ENCODE results near the gene ABCC1.

ABCC1 gene

GRCh38 chr16:15960124-15960971, 10.9 kb downstream of the ABCC1 start:
- no peak for TF ChIP-seq CTCF (IDR thresholded peaks at IDR 0.05; ENCODE audit: low read depth, low read length, missing control alignments)
- H3K4me3 ChIP-seq (replicated peaks; ENCODE audit: low read depth, low read length) = no peak overlapping the region
- no peak for DNase-seq (ENCODE audit: extremely low read depth, low read depth)

GRCh38 chr16:15961060-15961511, 11.7 kb downstream of the ABCC1 start:
- no peak for DNase-seq (ENCODE audit: extremely low read depth, low read depth)
- no peak for TF ChIP-seq CTCF (IDR thresholded peaks at IDR 0.05; ENCODE audit: low read depth, low read length, missing control alignments)
- no peak overlapping the region for H3K4me3 ChIP-seq (replicated peaks; ENCODE audit: low read depth, low read length)

DNA sequence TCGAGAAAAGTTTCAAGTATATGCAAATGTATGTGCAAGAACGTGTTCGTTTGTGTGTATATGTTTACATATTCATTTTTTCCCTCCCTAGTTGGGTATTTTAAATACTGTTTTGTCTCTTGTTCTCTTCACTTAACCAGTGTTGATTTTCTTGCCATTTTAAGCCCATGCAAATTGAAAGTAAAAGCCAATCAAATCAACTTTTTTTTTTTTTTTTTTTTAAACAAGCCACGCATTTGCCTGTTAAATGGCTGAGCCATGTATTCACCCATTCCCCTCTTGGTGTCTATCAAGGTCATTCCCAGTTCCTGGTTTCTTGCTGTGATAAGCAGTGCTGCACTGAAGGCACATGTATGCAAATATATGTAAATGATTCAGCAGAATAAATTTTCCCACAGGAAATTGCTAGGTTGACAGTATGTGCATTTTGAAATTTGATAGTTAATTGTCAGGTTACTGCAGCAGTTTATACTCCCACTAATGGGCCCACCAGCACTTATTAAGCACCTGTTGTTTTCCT, 12.2 kb downstream of the ABCC1 start:
- no peak for DNase-seq (ENCODE audit: extremely low read depth, low read depth)
- TF ChIP-seq CTCF (IDR thresholded peaks at IDR 0.05; ENCODE audit: low read depth, low read length, missing control alignments) = no peak
- no peak overlapping the region for H3K4me3 ChIP-seq (replicated peaks; ENCODE audit: low read depth, low read length)

- no peak for DNase-seq (ENCODE audit: extremely low read depth, low read depth)
- no peak for TF ChIP-seq CTCF (IDR thresholded peaks at IDR 0.05; ENCODE audit: low read depth, low read length, missing control alignments)
- no peak overlapping the region for H3K4me3 ChIP-seq (replicated peaks; ENCODE audit: low read depth, low read length)
Observed at GRCh38 chr16:15963307-15963910, 14.0 kb downstream of the ABCC1 start.

GRCh38 chr16:15966420-15966819, 17.0 kb downstream of the ABCC1 start:
- no peak overlapping the region for H3K4me3 ChIP-seq (replicated peaks; ENCODE audit: low read depth, low read length)
- no peak for DNase-seq (ENCODE audit: extremely low read depth, low read depth)
- no peak for TF ChIP-seq CTCF (IDR thresholded peaks at IDR 0.05; ENCODE audit: low read depth, low read length, missing control alignments)

DNA sequence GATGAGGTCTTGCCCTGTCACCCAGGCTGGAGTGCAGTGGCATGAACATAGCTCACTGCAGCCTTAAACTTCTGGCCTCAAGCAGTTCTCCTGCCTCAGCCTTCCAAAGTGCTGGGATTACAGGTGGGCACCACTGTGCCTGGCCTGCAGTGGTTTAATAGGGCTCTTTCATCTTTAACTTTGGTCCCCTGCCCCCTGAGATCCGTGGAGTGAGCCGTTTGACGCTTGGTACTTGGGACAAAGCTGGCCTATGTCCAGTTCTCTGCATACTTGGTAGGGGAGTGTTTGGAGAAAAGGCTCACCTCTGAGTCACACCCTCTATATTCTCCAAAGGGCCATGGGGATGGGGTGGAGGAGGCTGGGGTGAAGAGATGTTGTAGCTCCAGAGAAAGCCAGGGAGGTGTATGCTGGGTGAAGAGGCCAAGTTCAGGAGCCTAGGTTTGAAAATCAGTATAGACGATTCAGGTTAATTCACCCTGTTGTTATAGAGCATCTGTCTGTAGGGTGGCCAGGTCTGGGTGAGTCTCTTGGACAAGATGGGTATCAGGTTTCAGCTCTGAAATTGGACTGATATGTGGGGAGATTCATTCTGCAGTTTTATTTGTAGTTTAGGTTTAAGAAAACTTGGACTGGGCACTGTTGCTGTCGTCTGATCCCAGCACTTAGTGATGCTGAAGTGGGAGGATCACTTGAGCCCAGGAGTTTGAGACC, 17.6 kb downstream of the ABCC1 start:
- peak; percentile 61 for DNase-seq (ENCODE audit: extremely low read depth, low read depth)
- no peak for TF ChIP-seq CTCF (IDR thresholded peaks at IDR 0.05; ENCODE audit: low read depth, low read length, missing control alignments)
- no peak overlapping the region for H3K4me3 ChIP-seq (replicated peaks; ENCODE audit: low read depth, low read length)
